Fibroblast of skin of left biceps (primary cell): ENCODE results near the gene CYSTM1.
A peak's percentile ranks its signal among the peaks of the same experiment; 100 is the strongest.

Experiments
- DNase-seq, 2 experiments: peaks; one replicate each; pipeline ENCODE4 v3.0.0-alpha.2; 2013; ENCODE audit warnings: low read depth in 2 of 2

Gene CYSTM1

DNA sequence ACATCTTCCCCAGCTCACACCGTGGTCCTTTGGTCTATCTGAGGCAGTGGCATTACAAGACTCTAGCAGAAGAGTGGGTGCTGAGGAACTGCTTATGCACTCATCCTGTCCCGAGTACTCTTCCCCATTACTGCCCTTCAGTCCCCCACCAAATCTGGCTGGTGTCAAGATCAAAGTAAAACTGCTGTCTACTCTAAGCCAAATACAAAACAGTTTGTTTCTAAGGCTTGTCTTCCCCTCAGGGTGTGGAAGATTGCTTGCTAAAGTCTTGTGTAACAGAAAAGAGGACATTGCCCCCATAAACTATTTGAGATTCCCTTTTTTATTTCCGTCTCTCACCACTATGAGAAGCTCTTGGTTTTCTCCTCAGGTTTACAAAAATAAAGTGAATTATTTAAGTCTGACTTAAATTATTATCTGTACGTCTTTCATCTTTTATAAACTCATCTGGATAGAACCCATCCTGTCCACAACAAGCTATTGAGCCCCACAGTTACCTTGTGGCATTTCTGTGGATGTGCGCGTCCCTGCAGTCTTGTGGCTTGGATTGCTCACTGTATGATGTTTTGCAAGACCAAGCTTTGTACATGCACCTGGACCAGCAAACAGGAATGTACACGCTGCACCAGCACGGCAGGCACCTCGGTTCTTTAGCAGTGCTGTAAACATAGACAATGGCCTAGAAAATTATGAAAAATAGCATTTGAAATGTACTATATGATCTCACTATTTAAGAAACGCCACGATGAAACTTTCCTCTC lies 61.0 kb downstream of the CYSTM1 start:
- no peak for DNase-seq

DNA sequence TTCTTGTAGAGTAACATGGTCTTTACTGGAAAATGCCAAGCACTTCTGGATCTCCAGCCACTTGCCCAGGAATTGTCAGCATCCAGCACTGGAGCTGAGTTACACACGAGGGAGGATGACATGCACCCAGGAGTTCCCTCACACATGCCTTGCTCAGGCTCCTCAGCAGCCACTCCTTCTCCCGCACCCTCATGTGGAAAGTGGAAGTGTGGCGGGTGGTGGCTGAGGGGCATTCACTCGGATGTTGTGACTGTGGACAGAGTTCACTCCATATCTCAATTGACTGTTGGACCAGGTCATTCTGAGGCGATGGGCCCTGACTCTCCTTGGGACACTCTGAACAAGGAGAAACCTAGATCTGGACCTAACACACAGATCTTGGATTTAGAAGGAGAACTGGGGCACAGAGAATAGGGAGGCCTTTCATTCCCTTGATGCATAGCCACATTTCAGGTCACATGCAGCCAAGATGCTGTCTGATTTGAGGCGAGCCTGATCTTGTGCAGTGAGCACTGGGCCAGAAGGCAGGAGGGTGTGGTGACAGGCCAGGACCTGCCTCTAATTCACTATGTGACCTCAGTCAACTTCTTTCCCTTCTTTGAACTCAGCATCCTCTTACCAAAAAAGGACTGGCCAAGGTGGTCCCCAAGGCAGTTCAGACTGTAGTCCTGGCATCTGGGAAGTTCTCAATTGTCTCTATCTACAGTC lies 62.1 kb downstream of the CYSTM1 start:
- DNase-seq: no peak

DNA sequence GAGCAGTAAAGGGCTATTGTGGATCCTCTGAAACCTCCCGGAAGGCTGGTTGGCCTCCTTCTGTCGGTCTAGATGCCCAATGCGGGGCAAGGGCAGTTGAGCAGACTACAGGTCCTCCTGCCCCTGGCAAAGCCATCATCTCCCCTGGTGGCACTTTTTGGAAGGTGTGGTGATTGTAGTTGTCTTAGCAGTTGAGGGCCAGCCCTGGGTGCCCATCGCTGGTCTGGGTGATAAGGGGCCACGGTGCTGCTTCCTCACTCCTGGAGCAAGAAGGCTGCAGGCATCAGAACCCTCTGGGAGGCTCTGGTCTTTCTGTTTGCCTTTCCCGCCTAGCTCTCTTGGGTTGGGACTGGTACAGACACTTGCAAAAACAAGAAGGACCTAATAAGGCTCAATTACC lies 63.8 kb downstream of the CYSTM1 start:
- DNase-seq: no peak

DNA sequence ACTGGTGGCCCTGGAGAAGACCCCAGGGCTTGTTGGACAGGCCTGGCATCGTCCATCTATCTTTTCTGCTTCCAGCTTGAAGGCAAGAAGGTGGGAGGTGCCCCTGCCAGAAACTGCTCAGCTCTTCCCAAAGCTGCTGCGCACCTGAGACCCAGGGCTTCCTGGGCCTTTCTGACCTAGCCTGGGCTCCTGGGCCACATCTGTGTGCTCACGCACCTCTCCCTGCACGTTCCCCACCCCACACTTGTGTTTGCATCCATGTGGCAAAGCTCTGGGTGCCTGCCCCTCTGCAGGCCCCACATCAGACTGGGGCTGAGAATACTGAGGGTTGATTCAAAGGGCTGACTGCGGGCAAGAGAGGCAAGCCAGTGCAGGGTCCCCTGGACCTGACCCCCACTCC lies 64.5 kb downstream of the CYSTM1 start:
- DNase-seq: no peak

DNA sequence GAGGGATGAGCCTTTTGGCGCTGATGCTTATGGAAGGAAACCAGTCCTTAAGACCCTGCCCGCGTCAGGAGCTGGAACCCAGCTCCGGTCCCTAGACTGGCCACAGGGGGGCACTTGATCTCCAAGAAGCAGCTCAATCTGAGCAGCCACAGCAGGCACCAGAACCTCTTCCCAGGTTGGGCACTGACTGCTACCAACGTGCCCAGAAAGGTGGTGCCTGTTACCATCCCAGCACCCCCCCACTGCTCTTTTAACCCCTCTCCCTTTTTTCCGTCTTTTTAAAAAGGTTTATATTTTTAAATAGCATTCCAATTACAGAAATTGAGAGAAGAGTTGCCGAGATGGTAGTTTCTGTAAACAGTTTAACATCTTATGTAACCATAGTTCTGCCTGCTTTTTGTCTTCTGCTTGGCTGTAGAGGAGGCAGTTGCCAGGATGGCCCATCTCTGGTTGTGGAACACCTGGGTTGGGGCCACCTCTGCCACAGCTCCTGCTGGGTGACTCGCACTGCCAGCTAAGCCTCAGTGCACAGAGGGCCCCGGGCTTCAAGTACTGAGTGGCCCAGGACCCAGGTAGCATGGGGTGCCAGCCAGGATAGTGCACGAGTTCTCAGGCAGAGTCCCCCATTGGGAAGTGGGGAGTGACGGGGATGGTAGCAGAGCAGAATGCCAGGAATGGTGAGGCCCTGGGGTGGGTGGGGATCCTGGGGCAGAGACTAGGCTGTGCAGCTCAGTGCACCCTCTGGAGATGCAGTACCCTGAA lies 65.1 kb downstream of the CYSTM1 start:
- DNase-seq: peak in 1 of 2 experiments; percentile 14

DNA sequence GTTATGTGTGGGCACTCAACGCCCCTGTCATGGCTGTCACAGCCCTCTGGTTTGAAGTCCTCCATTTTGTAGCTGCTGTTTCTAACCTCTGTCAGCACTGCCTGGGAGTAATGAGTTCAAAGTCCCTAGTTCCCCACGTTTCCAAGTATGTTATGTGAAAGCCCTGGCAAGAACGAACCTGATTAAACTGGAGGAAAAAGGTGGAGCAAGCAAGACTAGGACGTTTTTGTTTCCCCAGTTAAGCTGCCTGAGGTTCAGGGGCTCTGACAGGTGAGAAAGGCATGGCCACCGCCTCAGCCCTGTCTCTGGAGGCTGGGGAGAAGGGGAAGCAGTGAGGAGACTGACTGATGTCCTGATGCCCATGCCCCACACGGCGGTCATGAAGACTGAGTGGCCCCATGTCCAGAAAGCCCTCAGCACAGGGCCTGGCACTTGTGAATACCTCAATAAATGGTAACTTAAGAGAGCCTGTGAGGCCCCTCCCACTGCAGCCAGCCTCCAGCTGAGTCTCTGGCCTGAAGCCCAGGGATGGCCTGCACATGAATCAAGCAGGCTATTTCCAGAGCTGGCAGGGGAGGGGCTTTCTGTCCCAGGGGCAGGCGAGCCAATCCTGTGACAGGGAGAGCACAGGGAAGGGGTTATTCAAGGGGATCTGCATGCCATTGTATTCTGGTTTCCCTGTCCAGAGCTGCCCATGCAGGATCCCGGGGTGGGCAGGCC lies 66.2 kb downstream of the CYSTM1 start:
- DNase-seq: peak; percentile 67 to 69

DNA sequence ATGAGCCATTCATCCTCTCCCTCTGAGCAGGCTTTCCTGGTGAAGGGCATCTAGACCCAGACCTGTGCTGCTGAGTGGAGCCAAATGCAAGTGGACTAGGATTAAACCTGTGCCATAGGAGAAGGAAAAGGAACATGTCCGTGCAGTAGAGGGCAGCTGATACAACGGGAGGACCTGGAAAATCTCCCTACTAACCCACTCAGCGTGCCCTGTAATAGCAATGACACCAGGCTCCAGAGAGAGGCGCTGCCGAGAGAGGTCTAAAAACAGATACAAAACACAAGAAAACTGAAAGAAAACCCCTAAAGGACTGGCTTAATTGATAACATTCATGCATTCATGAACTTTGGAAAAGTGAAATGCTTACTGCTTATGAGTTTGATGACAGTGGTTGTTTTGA lies 67.1 kb downstream of the CYSTM1 start:
- DNase-seq: no peak

DNA sequence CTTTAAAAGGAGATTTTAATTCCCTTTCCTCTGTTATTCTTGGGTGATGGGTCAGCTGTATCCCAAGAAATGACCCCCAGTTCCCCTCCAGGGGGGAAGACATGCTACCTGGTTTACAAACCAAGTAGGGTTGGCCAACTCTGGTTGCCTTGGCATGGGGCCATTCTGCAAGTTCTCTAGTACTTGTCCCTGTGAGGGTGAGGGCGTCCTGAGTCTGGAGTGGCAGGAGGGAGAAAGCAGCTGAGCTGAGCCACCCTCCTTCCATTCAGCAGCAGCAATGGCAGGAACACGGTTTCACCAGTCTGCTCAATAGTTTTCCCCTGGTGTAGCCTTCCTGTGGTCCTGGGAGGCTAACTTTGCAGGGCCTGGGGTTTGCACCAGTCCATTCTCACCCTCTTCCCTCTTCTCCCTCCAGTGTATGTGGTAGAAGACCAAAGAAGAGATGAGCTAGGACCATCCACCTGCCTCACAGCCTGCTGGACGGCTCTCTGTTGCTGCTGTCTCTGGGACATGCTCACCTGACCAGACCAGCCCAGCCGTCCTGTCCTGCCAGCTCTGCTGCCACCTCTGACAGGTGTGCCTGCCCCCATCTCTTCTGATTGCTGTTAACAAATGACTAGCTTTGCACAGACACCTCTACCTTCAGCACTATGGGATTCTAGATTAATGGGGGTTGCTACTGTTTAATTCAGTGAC lies 68.0 kb downstream of the CYSTM1 start:
- DNase-seq: no peak

DNA sequence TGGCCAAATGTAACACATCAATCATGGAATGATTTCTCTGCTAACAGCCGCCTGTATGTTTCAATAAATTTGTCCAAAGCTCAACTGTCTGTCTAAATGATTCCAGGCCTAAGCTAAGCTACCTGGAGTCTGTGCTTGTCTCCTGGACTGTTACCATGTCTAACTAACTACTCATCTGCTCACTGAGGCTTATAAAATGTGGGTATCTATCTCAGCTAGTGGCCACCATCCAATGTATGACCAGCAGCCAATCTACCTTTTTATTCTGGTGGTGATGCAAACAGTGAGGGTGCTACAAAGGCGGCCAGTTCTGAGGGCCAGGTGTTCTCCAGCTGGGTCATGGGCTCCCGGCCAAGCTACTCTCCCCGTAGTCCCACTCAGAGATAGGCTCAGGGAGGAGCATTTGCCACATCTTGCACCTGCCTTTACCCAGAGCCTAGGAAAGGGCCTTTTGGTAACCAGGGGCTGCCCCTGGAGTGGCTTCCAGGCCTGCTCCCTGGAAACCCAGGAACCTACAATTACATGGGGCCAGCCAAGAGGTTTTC lies 68.8 kb downstream of the CYSTM1 start:
- no peak for DNase-seq

DNA sequence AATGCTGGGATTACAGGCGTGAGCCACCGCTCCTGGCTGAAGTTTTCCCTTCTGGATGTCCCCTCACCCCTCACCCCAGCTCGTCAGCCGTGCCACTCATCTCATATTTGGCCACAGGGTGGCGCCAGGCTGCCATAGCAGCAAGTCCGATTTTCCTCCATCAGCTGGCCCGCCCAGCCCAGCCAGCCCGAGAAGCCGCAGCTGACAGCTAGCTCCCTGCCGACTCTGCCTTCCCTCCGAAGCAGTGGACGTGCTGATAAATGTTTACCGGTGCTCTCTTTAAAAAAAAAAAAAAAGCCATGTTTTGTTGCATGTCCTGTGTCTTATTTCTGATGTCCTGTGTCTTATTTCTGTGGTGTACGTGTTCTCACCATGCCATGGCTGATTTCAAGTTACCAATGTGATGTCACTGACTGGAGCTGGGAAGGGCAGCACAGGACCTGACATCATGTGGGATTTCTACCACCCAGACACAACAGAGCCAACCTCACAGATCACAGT lies 69.6 kb downstream of the CYSTM1 start:
- peak; percentile 63 to 70 for DNase-seq

DNA sequence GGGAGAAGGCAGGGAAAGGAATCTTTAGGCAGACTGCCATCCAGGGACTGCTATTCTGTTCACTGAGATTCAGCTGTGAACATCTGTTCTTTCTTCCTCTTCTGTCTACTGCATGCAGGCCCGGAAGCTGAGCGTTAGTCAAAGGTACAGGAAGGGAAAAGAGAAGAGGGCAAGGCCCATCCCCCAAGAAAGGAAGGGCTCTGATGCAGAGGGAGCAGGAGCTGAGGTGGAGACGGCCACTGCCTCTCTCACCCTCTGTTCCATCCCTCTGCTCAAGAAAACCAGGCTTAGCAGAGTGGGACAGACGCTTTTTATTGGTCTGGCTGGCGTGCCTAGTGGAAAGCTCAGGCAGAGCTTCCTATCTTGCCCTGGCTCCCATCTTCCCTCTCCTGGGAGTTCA lies 70.4 kb downstream of the CYSTM1 start:
- peak in 1 of 2 experiments; percentile 18 for DNase-seq

DNA sequence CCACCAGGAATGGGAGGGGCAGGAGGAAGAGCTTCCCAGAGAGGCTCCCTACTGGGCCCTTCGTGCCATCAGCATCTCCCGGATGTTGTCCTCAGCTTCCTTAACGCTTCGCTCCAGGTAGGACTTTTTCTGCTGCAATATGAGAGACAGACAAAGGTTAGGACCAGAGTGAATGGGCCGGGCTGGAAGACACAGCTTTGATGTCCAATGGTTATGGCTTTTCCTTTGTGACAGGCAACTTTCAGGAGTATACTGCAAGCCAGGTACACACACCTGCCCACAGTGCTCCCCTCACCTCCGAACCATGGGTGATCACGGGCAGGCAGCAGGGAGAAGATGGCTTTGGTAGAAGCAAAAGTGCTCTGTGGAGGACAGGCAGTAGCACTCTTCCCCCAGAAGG lies 70.9 kb downstream of the CYSTM1 start:
- no peak for DNase-seq

DNA sequence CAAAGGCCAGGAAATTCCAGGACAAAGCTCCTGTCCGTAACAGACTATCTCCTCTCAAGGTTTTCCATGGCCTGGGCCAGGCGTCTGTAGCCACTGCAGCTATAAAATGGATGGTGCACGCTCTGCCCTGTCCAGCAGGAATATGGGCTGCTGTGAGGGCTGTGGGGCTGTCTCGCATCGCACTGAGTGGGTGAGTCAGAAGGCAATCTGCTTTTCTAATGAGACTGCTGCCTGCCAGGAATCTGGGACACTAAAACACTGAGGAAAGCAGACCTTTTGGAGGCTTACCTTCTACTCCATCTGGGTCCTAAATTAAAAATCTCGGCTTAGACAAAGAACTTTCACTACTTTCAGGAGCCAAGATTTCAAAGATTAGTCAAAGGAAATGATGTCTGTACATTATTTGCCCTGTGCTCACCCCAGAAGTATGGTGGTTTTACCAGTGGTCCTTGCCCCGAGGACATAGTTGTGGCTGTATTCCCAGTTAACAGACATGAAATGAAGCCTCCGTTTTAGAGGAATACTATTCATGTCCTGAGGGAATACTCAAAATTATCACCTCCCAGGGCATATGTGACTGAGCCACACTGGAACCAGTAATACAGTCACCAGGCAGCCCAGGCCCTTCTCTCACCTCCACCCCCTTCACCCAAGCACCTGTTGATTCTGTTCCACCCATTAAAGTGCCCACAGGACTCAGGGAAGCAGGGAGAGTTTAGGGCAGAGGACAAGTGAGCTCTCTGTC lies 71.6 kb downstream of the CYSTM1 start:
- DNase-seq: peak; percentile 24 to 26

DNA sequence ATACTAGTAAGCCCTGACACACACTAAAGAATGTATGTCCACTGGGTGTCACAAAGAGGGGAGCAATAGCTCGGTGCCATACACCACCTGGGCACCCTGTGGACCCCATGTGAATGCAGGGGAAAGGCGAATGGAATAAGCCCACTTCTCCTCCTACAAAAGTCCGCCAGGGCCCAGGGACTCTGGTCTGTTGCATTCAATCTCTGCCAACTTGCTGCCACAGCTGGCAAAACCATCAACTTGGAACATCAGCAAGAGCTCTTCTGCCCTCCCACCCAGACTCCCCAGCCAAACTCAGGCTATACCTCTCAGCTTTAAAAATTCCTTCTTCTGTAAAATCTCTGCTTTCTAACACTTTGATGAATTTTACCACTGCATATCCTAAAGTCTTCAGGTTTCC lies 73.4 kb downstream of the CYSTM1 start:
- no peak for DNase-seq

DNA sequence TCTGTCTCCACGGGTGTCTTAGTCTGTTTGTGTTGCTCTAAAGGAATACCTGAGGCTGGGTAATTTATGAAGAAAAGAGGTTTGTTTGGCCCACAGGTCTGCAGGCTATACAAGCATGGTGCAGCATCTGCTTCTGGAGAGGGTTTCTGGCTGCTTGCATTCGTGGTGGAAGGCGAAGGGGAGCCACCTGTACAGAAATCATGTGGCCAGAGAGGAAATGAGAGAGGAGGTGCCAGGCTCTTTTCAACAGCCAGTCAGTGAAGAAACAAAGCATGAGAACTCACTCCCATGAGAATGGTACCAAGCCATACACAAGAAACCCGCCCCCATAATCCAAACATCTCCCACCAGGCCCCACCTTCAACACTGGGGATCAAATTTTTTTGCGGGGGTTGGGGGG lies 74.5 kb downstream of the CYSTM1 start:
- DNase-seq: no peak

DNA sequence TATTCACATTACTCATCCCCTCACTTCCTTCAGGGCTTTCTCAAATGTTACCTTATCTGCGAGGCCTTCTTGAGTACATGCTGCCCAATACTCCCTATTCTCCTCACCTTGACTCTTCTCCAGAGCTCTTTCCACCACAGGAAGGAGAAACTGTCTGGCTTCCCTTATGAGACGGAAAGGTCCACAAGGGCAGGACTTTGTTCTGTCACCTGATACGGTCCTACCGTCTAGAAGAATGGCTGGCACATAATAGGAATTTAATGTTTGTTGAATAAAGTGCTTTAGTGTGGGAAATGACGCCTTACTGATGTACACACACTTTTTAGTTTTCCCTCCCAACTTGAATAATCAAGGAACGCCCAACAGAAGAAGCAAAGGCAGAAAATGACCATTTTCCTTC lies 75.4 kb downstream of the CYSTM1 start:
- no peak for DNase-seq

DNA sequence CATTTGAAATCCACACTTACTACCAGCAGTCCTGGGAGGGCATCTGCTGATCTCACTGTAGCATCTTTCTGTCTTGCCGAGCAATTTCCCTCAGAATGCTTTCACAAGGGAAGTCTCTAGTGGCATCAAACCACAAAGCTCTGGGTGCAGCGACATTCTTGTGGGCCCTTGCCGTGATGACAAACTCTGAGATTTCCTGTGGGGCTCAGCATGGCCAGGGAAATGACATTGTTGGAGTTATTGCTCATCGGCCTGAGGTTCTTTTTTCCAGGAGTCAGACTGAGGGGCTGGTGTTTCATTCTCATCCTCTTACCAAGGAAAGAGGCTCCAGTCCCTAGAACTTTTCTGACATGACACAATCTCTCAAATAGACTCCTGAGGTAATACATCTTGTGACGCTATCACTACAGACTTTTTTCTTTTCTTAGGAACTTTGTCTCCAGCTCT lies 76.6 kb downstream of the CYSTM1 start:
- peak; percentile 60 to 62 for DNase-seq

DNA sequence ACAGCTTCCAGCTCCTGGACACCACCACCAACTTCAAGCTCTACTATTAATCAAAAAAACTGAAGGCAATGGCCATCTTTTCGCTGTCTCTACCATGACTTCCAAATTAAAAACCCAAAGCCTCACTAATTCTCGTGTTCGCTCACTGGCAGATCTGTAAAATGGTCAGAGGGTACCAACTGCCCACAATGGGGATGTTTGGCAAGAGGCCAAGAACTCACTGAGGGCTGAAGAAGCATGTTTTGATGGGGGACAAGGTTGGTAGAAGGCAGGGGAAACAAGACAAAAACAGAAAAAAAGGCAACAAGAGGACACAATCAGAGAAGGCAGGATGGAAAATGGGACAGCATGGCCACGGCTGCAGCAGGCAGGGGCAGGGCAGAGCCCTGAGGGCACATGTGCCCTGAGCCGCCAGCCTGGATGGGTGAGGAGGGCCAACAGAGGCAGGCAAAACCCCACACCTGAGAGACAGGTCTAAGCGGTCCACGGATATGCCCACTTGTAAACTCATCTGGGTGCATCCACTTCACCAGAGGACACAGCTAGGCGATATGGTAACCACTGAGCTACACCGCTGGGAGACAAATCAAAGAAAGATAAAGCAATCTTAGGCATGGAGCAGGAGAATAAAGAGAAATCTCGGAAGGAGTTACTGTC lies 77.6 kb downstream of the CYSTM1 start:
- no peak for DNase-seq

DNA sequence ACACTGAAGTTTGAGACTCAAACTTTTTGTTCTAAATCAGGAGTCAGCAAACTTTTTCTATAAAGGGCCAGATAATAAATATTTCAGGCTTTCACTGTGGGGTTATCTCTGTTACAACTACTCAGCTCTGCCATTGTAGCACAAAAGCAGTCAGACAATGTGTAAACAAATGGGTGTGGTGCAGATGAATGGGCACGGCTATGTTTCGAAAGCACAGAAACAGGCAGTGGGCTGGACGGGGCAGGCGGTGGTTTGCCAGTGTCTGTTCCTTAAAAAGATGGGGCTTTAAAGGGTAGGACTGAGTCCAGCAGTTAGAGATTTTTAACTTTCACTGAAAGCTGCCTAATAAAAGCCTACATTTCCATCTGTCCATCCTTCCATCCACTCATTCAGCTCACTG lies 79.0 kb downstream of the CYSTM1 start:
- DNase-seq: no peak
